ENCODE results near the gene GSG1L.
"Not testable (repeated sequence)": the region's sequence is repeated elsewhere in the genome, so short reads cannot be mapped to it uniquely, and the experiment has no call there.

GSG1L gene

DNA sequence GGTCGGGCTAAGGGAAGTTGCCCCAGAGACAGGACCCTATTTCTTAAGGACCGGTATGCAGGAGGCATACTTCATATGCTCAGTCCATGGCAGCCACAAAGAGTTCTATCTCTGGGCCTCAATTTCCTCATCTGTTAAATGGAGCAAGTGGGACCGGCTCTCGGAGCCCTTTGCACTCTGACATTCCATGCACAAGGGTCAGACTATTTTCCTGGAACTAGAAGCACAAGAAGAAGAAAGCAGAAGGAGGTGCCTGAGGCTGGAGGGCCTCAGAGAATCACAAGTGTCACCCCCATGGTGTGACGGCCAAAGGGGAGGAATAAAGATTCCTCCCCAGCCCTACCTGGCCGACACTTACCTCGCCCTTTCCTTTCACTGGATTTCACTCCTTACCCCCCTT lies 115.8 kb downstream of the GSG1L start:
- no peak for DNase-seq (ENCODE audit: low read depth)

GRCh38 chr16:27945233-27945973 lies 118.1 kb downstream of the GSG1L start:
- DNase-seq (ENCODE audit: low read depth): no peak

GRCh38 chr16:27943766-27944165 lies 119.7 kb downstream of the GSG1L start:
- DNase-seq (ENCODE audit: low read depth): no peak

GRCh38 chr16:27942071-27942470 lies 121.4 kb downstream of the GSG1L start:
- not testable (repeated sequence) for DNase-seq (ENCODE audit: low read depth)

DNA sequence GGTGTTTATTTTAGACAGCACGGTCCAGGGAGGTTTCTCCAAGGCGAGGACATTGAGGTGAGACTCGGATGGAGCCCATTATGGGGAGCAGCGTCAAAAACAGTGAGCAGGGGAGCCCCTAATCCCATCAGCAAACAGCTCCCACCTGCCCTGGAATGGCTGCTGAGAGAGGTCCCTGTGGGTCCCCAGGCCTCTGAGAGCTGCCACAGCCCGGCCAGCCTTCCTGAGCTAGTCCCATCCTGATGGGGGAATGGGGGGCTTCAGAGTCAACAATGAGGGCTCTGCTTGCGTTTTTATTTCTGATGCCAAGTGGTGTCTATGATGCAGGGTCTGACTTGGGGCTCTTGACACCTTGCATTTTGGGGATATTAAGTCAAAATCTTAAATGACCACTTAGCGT lies 128.4 kb downstream of the GSG1L start:
- DNase-seq (ENCODE audit: low read depth): no peak

DNA sequence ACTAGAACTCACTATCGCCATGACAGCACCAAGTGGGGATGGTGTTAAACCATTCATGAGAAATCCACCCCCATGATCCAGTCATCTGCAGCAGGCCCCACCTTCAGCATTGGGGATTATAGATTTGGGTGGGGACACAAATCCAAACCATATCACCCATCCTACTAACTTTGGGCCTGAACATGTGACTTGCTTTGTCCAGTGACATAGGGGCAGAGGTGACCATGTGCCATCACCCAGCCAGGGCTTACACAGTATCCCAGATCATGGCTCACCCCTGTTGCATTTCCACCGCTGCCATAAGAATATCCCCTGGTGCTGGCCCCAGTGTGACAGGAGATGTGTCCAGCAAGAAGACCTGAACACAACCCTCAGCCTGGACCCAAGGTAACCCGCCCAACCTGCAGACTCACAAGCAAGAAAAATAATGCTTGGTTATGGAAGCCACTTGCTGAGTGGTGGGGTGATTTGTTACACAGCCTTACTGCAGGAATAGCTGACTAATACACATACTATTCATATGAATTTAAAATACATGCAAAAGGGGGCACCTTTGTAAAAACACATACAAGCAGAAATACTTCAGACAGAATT lies 130.9 kb downstream of the GSG1L start:
- no peak for DNase-seq (ENCODE audit: low read depth)

DNA sequence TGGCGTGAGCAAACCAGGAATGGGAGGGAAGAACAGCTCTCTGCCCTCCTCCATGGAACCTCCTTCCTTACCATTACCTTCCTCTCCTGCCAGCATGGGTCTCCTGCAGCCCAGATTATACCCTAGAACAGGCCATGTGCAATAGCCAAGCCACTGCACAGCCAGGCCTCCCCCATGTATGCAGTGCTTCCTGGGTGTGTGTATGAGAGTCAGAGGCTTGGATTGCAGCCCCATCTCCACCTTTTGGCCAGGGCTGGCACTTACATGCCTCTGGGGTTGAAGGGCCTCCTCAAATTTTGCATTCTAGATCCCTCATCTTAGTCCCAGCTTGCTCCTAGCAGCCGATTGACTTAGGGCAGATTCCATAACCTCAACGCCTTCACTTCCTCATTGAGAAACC lies 133.7 kb downstream of the GSG1L start:
- no peak for DNase-seq (ENCODE audit: low read depth)

DNA sequence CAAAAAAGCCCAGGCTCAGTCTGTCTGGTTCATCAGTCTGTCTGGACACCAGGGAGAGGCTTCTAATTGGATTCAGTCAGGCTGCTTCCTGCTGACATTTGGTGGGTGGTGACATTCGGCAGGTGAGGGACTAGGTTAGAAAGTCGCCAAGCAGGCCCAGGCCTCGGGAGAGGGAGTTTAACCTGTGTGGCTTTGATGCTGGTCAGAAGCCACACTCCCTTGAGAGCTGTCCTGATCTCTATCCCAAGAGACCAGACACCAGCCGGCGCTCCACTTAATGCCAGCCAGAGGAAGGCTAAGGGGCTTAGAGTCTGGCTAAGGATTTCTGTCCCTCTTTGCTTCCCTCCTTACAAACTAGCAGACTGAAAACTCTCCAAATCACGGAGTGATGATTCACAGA lies 135.0 kb downstream of the GSG1L start:
- no peak for DNase-seq (ENCODE audit: low read depth)

DNA sequence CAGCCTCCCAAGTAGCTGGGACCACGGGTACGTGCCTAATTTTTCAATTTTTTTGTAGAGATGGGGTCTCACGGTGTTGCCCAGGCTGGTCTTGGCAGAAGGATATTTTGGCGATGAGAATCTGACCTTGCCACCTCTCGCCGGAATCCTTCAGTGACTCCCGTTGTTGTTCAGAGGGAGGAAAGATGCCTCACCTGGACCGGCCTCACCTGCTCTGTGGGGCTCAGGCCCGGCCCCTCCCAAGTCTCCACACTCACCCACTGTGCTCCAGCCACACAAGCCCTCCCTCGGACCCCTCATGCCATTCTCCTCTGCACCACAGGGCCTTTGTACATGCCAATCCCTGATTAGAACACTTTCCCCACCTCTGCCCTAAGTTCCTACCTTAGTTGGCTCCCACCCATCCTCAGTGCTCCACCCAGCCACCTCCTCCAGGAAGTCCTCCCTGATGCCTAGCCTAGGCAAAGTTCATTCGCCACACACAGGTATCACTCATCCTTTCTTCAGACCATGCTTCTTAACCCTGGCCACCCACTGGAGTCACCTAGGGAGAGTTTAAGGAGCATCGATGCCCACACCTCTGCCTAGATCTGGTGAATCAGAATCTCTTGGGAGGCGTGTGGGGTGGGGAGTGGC lies 136.1 kb downstream of the GSG1L start:
- DNase-seq (ENCODE audit: low read depth): no peak

GRCh38 chr16:27925612-27926011 lies 137.9 kb downstream of the GSG1L start:
- no peak for DNase-seq (ENCODE audit: low read depth)

DNA sequence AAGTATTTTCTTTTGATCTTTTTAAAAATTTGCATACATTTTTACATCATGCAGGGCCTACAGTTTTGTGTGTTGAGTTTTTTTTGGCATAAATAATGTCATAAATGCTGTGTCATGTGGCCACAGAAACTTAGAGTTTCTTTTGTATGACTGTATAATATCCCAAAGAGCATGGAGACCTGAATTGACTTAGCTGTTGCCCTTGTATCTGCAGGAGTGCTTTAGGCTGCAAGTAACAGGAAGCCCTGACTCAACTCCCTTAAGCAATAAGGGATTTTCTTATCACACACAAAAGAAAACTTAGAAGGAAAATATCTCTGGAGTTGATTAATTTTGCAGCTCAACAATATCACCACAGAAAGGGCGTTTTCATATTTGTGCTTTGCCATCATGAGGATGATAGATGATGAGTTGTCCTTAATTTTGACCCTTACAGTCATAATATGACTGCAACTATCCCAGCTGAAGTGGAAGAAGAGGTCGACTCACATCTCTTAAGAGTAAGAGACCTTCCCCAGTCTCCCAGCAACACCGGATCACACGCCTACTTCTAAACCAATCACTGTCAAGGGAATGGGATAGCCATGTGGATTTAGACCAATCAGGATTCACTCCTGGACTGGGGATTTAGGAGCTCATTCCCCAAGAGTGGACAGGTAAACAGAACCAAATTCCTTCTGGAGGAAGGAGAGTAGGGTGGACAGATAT lies 138.9 kb downstream of the GSG1L start:
- no peak for DNase-seq (ENCODE audit: low read depth)

- no peak for DNase-seq (ENCODE audit: low read depth)
Observed at GRCh38 chr16:27923751-27924150, 139.8 kb downstream of the GSG1L start.

DNA sequence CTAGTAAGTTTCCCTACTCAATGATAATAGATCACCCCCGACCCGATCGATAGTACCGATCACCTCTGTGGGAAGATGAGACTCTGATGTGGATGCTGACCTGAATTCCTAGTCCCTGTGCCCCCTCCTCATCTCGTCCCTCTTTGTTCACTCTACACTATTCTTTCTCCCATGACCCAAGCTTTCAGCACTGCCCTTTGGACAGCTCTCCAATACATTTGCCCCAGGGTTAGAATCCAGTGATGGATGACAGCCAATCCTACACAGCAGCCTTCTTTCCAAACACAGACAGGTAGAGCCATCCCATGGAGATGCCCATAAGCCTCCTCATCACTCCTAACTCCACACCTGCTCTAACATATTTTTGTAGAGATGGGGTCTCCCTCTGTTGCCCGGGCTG lies 141.1 kb downstream of the GSG1L start:
- no peak for DNase-seq (ENCODE audit: low read depth)

- no peak for DNase-seq (ENCODE audit: low read depth)
Observed at GRCh38 chr16:27921134-27921533, 142.4 kb downstream of the GSG1L start.

DNA sequence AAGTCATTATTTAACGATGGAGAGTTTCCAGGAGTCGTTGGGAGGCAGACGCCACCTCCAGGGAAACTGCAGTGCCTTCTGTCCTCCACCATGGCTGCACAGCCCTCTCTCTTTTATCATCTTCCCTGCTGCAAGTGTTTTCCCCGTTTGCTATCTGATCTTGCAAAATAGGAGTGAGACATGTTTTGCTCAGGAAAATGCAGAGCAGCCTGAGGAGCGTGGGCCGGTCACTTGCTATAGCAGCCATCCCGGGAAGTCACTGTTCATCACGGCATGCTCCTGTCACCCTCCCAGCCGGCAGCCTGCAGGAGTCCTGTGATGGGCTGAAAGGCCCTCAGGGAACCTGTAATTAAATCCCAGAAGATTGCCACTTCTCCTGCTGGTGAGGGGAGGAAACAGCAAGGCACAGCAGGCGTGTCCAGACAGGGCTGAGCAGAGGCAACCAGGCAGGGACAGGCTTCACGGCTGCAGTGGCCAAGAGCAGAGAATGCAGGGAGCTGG lies 143.1 kb downstream of the GSG1L start:
- DNase-seq (ENCODE audit: low read depth): no peak

GRCh38 chr16:27918755-27919154 lies 144.8 kb downstream of the GSG1L start:
- no peak for DNase-seq (ENCODE audit: low read depth)

DNA sequence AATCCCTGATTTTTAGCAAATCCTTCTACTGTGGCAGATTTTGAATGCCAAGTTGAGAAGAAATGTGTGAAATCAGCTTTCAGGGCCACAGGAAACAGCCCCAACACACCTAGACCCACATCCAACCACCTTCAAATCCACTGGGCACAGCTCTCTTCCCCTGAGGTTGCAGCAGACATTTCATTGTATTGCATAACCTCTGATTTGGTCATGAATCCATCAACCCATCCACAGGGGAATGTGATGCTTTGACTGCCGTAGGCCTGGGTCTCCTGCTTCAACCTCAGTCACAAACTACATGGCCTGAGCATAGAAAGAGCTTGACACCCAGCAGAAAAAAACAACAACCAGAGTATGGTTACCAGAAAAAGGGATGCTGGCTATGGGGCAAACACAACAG lies 145.6 kb downstream of the GSG1L start:
- no peak for DNase-seq (ENCODE audit: low read depth)

DNA sequence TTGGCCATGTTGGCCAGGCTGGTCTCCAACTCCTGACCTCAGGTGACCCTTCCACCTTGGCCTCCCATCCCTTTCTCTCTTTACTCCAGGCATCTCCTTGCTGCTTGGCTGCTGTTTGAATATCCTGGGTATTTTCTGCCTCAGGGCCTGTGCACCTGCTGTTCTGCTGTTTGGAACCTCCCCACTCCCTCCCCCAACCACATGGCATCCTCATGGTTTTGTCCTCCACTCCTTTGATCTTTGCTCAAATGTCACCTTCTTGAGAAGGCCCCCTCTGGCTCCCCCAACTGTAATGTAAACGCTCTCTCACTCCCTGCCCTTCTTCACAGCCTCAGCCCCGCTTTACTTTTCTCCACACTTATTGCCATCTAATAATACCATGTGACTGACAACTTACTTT lies 152.0 kb downstream of the GSG1L start:
- no peak for DNase-seq (ENCODE audit: low read depth)

GRCh38 chr16:27907457-27907972 lies 156.0 kb downstream of the GSG1L start:
- DNase-seq (ENCODE audit: low read depth): no peak

GRCh38 chr16:27906883-27907282 lies 156.6 kb downstream of the GSG1L start:
- no peak for DNase-seq (ENCODE audit: low read depth)

DNA sequence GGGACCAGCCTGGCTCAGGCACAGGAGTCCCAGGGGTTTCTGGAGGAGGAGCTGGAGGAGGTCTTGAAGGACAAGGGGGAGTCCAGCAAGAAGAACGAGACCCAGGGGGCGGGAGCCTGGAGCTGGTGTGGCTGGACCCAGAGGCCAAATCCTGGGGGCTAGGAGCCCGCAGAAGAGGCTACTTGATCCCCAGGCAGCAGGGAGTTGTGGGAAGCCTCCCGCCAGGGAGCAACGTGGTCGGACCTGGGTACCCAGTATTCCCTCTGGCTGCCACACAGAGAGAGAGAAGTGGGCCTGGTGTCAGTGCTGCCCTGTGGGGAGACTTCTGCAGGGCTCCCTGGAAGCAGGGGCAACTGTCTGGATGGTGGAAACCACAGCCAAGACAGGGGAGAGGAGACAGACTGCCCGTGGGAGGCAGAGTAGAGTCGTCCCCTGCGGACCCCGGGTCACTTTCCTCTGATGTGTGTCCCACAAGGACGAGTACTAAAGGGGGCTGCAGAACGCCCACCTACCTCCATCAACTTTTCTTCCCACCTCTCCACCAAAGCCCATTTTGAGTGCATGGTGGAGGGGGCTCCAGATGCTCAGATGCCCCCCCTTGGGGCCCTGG lies 160.4 kb downstream of the GSG1L start:
- DNase-seq (ENCODE audit: low read depth): no peak

DNA sequence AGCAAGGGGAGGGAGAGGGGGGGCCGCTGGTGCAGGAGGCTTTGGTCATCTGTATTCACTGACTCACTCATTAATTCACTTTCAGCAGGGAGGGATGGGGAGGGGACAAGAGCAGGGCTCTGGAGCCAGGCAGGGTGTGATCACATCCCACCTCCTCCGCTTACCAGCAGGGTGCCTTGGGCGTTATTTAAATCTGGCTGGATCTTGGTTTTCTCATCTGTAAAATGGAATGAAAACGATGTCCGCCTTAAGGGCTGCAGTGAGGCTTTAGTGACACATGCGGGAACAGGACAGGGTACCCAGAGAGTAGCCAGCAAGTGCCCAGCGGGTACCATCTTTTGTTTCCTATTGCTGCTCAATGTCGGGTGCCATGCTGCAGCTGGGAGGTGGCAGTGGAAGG lies 161.0 kb downstream of the GSG1L start:
- DNase-seq (ENCODE audit: low read depth): no peak

Measured in GM04503 (cell line).